Sigmoid colon (tissue), 4 donors: ENCODE results near the gene IGDCC3.

Source experiments
- CTCF ChIP-seq, 4 experiments: fragments of 450-650 bp in 3 of 4; fragments of 200-600 bp in 1 of 4; IDR thresholded peaks; one replicate each; pipeline ENCODE4 v1.5.1; 2016 to 2019; ENCODE audit warnings: antibody characterized with exemption in 4 of 4, mild to moderate bottlenecking in 3 of 4, moderate library complexity in 2 of 4
- EP300 ChIP-seq, 4 donors: sonication (generic); formaldehyde crosslinking; IDR thresholded peaks; one replicate each; pipeline ENCODE4 v1.6.1; 2017; ENCODE audit warnings: antibody characterized with exemption in 4 of 4
- POLR2A ChIP-seq, 2 donors: fragments of 450-650 bp; IDR thresholded peaks; one replicate each; pipeline ENCODE4 v1.6.1; 2016; ENCODE audit warnings: antibody characterized with exemption in 2 of 2, mild to moderate bottlenecking in 2 of 2, moderate library complexity in 2 of 2
- POLR2AphosphoS5 ChIP-seq, 4 donors: sonication (generic); formaldehyde crosslinking; IDR thresholded peaks; one replicate each; pipeline ENCODE4 v1.6.1; 2017; ENCODE audit warnings: antibody characterized with exemption in 4 of 4

DNA sequence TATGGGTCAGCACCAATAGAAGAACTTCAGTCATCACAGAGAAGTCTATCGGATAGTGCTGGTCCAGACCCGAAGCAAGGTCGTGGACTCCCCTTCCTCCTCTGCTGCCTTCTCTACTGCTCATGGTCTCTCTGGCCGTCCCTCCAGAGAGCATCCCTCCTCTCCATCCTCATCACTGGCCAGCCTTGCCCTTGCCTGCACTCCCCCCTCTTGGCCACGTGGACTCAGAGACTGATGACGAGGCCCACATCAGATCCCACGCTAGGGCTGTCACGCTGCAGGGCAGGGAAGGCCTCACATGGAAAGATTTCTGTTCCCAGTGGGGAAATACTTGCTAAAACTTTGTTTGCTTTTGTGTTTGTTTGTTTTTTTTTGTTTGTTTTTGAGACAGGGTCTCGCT is 35.3 kb downstream of the IGDCC3 start:
- TF ChIP-seq POLR2AphosphoS5 (IDR thresholded peaks at IDR 0.05) = no peak
- no peak for TF ChIP-seq CTCF (IDR thresholded peaks at IDR 0.05)
- TF ChIP-seq POLR2A (IDR thresholded peaks at IDR 0.05) = no peak
- TF ChIP-seq EP300 (IDR thresholded peaks at IDR 0.05) = no peak
